Stromal cell of bone marrow (primary cell): ENCODE data around the gene PYGB.

Experiments
- DNase-seq: peaks from one replicate; pipeline ENCODE4 v3.0.0-alpha.2; 2012; ENCODE audit warnings: low read depth

PYGB gene

GRCh38 chr20:25247956-25248785 is at the start of gene PYGB:
TSS of gene PYGB (plus strand) at chr20:25248085. CDS start at chr20:25248179, 94 bp downstream.
- DNase-seq = no peak

- DNase-seq = no peak
These were observed 49.1 kb upstream of the PYGB start for GRCh38 chr20:25198663-25199383.

GRCh38 chr20:25199473-25200260 is 48.2 kb upstream of the PYGB start:
- DNase-seq = no peak

GRCh38 chr20:25203089-25203488 is 44.8 kb upstream of the PYGB start:
- DNase-seq = no peak

- no peak for DNase-seq
These were observed 44.0 kb upstream of the PYGB start for GRCh38 chr20:25203871-25204320.

GRCh38 chr20:25204550-25205276 is 43.2 kb upstream of the PYGB start:
- no peak for DNase-seq

- no peak for DNase-seq
These were observed 42.4 kb upstream of the PYGB start for GRCh38 chr20:25205277-25206062.

GRCh38 chr20:25206063-25206403 is 41.9 kb upstream of the PYGB start:
- DNase-seq = no peak

- DNase-seq = no peak
These were observed 41.3 kb upstream of the PYGB start for GRCh38 chr20:25206548-25206947.

- DNase-seq = no peak
These were observed 40.5 kb upstream of the PYGB start for GRCh38 chr20:25207149-25207959.

- DNase-seq = no peak
These were observed 39.8 kb upstream of the PYGB start for GRCh38 chr20:25207960-25208534.

- no peak for DNase-seq
These were observed 38.5 kb upstream of the PYGB start for GRCh38 chr20:25209400-25209799.

GRCh38 chr20:25209911-25210310 is 38.0 kb upstream of the PYGB start:
- DNase-seq = no peak

GRCh38 chr20:25211273-25211672 is 36.6 kb upstream of the PYGB start:
- DNase-seq = no peak

GRCh38 chr20:25212242-25212641 is 35.6 kb upstream of the PYGB start:
- DNase-seq = no peak

- no peak for DNase-seq
These were observed 34.1 kb upstream of the PYGB start for GRCh38 chr20:25213566-25214425.

GRCh38 chr20:25214426-25214790 is 33.5 kb upstream of the PYGB start:
- no peak for DNase-seq

GRCh38 chr20:25214819-25215218 is 33.1 kb upstream of the PYGB start:
- DNase-seq = no peak

- no peak for DNase-seq
These were observed 32.4 kb upstream of the PYGB start for GRCh38 chr20:25215521-25215920.
